Stimulated activated CD8-positive, alpha-beta memory T cell treated with anti-CD3 and anti-CD28 coated beads, Interleukin-4, amount 100 ng/mL, for 1 hour (primary cell): Measurements from ENCODE around the gene ASB10.

ENCODE experiments used
- DNase-seq, 2 donors: peaks; one replicate each; pipeline ENCODE4 v3.0.0-alpha.2; 2020; ENCODE audit warnings: low read depth in 2 of 2, low spot score in 1 of 2

ASB10 gene

GRCh38 chr7:151135866-151136843 is 50.9 kb downstream of the ASB10 start:
- DNase-seq = no peak

- no peak for DNase-seq
Observed at GRCh38 chr7:151135525-151135845, 51.6 kb downstream of the ASB10 start.

DNA sequence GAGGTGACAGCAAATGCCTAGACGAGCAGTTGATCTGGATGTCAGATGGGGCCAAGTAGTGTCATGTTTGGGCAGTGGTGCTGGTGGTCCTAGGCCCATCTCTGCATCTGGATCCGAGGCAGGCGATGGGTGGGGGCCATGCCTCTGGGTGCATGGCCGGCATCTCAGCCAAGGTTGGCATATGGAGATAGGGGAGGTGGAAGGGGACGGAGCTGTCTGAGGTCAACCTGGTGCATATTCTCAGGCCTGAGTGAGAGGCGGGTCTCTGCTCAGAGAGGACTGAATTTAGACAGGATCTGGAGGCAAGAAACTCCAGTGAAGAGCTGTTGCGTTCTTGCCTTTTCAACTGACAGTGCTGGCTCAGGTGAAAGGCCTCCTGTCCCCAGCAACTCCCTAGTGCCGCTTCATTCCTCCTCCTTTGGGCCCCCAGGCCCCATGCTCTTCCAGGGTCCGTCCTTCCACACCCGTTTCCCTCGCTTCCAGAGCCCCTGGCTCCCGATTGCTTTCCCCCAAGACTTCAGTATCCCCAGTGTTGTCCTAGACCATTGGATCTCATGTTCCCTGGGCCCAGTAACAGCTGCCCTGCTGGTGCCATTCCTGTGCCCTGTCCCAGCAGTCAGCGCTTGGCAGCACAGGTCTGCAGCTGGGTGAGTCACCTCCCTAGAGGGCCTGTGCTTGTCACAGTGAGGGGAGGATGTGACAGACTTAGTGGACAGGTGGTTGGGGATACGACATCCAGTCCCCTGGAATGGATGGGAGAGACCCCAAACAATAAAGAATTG is 52.1 kb downstream of the ASB10 start:
- no peak for DNase-seq

- no peak for DNase-seq
Observed at GRCh38 chr7:151133986-151134742, 52.9 kb downstream of the ASB10 start.

GRCh38 chr7:151133266-151133985 is 53.6 kb downstream of the ASB10 start:
- no peak for DNase-seq

DNA sequence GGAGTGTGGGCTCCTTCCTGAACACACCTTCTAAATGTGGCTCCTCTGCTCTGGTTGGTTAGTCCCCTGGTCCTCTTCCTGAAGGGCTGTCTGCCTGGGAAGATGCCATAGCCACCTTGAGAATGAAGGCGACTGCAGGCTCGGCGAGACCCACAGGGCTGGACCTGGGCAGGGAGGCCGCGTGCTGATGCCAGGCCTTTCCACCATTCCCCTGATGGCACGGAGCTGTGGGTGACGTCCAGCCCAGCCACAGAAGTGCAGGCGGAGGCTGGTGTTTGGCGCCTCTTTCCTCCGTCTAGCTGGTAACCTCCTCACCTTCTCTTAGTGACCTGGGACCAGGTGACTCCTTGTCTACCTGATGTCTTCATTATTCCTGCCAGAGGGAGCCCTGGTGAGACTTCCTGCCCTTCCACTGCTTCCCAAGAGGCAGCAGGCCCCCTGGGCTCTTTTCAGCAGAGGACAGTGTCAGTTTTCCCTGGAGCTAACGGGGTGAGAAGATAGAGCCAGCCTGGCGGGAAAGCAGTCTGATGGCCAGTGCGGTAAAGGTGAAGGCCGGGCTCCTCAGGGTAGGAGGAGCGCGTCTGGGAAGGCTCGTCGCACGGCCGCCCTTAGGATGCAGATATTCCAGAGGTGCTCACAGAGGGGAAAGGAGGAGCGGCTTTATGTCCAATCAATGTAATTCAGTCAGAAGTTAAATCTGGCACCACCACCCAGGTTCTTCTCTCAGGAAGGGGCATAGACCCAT is 54.4 kb downstream of the ASB10 start:
- DNase-seq = no peak

DNA sequence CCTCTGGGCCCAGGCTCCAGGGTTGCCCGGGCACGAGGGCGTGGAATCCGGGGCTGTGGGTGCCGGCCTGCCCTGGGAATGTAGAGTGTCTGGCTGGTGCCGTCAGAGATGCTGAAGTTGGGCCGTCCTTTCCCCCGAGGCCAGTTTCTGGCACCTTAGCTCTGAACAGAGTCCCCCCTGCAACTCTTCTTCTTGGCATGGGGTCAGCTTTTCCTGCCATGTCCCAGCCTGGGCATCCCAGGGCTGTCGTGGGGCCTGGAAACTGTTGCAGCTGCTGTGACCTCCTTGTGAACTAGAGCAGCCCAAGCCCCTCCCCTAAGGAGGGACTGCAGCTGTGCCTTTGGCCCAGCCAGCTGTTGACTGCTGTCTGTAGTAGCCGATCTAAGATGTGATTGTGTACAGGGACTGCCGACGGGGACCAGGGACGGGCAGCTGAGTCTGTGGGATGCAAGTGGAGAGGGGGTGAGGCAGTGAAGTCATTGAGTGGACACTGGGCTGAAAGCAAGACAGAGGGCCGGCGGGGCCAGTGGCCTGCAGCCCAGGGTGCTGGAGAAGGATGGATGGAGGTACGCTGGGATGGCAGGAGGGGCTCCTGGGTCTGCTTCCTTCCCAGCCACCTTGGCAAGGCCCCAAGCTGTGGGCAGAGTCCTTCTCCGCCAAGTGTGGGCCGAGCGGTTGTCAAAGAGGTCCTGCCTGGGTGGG is 55.3 kb downstream of the ASB10 start:
- DNase-seq = no peak

DNA sequence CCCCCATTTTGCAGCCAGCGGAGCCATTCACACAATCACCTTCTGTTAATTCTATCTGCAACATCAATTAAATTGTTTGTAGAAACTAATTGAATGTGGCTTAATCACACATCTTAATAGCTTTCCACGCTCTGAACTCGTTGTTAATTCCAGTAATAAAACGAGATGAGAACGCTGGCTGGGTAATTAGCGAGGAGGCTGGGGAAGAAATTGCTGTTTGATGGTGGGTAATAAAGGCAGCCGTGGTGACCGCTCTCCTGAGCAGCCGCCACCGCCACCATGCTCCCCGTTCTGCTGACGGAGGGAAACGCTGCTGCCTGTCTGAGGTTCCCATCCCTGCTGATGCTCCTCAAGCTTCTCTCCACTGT is 55.8 kb downstream of the ASB10 start:
- DNase-seq = no peak

DNA sequence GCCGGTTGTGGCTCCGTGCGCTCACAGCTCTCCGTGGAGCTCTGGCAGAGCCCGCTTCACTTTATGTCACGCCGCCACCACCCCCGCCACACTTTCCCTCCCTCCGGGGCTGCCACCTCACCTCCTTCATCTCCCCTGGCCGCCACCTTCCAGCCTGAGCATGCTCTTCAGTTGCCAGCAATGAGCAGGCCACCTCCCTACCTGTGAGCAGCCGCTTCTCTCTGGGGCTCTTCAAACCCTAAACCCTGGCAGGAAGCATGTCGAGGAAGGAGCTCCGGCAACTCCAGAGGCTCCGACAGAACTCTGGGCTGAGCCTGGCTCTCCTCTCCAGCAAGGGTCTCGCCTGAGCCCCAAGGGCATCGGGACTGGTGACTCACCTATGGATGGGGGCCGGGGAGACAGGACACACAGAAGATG is 56.3 kb downstream of the ASB10 start:
- no peak for DNase-seq

DNA sequence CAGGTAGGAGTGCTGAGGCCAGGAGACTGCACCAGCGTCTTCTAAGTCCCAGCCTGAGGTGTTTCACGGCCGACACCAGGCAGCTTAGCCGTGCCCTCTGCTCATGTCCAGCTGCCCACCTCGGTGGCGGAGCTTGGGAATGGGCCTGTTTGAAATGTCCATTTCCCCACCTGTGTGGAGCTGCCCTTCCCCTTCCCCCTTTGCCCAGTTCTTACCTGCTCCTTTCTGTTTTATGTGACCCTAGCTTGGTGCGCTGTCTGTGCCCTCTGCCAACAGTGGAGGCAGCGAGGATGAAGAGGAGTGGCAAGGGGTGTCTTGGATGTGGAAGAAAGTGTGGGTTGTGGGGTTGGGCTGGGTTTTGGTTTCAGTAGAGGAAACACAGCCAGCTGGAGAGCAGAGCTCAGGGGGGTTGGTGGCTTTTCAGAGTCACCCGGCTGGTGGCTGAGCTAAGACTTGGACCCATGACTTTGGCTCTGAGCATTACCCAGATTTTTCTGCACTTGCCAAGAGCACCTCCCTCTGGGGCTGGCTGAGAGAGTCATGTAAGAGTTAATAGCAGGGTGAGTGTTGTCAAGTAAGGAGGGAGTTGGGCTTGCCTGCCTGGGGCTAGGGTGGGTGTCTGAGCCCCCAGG is 57.0 kb downstream of the ASB10 start:
- no peak for DNase-seq

- DNase-seq = no peak
Observed at GRCh38 chr7:151129117-151129959, 57.7 kb downstream of the ASB10 start.

GRCh38 chr7:151128716-151129115 is 58.3 kb downstream of the ASB10 start:
- no peak for DNase-seq

- DNase-seq = no peak
Observed at GRCh38 chr7:151128144-151128543, 58.9 kb downstream of the ASB10 start.

DNA sequence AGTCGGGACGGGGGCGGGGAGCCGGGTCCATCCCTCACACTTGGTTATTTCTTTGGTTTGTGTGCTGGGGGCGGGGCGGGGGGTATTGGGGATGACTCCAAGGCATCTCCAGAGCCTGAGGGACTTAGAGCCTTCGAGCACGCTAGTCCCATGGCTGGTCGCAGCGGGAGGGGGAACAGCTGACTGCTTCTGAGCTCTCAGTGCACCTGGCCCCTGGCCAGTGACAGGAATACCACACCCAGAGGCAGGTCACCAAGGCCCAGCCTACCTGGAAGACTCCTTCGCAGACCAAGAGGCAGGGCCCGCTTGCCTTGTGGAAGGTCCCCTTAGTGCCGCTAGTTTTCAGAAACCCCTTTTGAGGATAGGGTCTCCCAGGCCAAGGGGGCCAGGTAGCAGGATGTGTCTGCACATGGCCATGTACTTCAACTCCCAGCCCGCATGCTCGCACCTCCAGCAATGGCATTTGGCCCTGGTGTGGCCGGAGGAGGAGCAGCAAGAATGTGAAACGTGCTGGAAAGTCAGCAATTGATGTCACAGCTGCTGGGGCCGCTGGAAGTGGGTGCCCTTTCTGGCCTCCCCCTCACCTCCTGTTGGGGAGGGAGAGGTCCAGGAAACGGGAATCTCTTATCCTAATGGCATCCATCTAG is 60.4 kb downstream of the ASB10 start:
- no peak for DNase-seq

DNA sequence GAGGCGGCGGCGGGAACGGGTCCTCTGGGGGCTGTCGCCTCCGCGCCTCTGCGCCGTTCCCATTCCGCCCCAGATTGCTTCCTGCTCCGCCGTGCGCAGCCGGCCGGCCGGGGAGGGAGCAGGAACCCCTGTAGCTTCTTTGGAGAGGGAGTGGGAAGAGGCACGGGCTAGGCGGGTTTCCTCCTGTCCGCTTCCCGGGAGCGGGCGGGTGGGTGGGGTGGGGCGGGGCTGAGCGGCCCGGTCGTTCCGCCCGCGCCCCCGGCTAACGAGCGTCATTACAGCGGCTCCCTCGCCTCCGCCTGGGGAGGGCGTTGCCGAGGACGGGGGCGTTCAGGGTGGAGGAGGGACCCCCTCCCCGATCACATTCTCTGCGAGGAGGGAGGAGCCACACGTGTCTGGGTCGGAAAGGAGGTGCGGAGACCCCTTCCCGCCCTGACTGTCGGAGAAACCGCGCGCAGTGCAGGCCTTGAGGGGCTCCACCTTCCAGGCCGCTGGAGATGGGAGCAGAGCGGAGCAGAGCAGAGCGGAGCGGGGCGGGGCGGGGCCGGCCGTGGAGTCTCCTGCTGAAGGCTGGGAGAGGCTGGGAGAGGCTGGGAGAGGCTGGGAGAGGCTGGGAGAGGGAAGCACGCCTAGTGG is 61.1 kb downstream of the ASB10 start:
- DNase-seq = no peak
